K562 (cell line): Measurements from ENCODE around the gene TMBIM4. TPM values are rescaled to one million over a fixed set of nuclear protein-coding genes. Genes with fewer than 3 reads are reported as not detected.

Experiments
- ATAC-seq: fragments of 200-7000 bp; cut with Tn5 transposase; 3 replicates; pipeline ENCODE4 v1.9.1; 2020; ENCODE audit warnings: moderate library complexity
- BruUV-seq: library from RNA; stranded (reverse); fragments of 400-500 nt; replicated peaks from 2 replicates; lab custom pipeline; 2021; lab: Mats Ljungman, UMichigan
- CTCF ChIA-PET: fragments of 300-600 bp; formaldehyde crosslinking; extraction: SDS; loops from one replicate; lab custom pipeline; 2021; ENCODE audit warnings: low intra/inter-chr PET ratio; lab: Yijun Ruan, JAX
- POLR2A ChIA-PET: fragments of 300-600, 350-650 bp; sonication (Branson Sonifier 250); formaldehyde crosslinking; extraction: SDS; loops from one replicate; lab custom pipeline; 2021; ENCODE audit warnings: antibody characterized with exemption, inconsistent platforms; lab: Yijun Ruan, JAX
- DNase-seq, 4 experiments: peaks; one replicate each; pipeline versions ENCODE4 v3.0.0 to v3.0.0-alpha.2; 2011 to 2018; ENCODE audit warnings: low spot score in 3 of 4, mixed read lengths in 3 of 4; ENCODE audit errors: extremely low read depth in 1 of 4
- FAIRE-seq: peaks from 2 replicates; lab custom pipeline; 2011; peaks lifted over from hg19 to GRCh38; lab: Jason Lieb, UNC
- H2AFZ ChIP-seq: 2 replicates; pipeline ENCODE4 v1.6.0; 2011; ENCODE audit warnings: low read depth, low read length, control low read depth, inconsistent platforms
- H3K27ac ChIP-seq: fragments of 200-600 bp; 3 replicates; pipeline ENCODE4 v1.8.0; 2011; ENCODE audit warnings: low read depth, mild to moderate bottlenecking, control low read depth, inconsistent platforms, low read length, moderate library complexity, mixed read lengths; ENCODE audit errors: extremely low read depth
- H3K27me3 ChIP-seq, 2 experiments: fragments of 300-600 bp in 1 of 2; 2 replicates in 1 of 2; 3 replicates in 1 of 2; pipeline versions ENCODE4 v1.6.0 to v1.8.0; 2011; ENCODE audit warnings: inconsistent platforms in 2 of 2, low read length in 2 of 2, mild to moderate bottlenecking in 1 of 2, mixed read lengths in 1 of 2, moderate library complexity in 1 of 2; ENCODE audit not compliant: control insufficient read depth in 2 of 2, insufficient read depth in 2 of 2
- H3K36me3 ChIP-seq: fragments of 300-600 bp; 3 replicates; pipeline ENCODE4 v1.8.0; 2011; ENCODE audit warnings: mild to moderate bottlenecking, low read length, inconsistent platforms; ENCODE audit not compliant: control insufficient read depth, insufficient read depth
- H3K4me1 ChIP-seq, 2 experiments: fragments of 200-600 bp in 1 of 2; replicated peaks in 1 of 2; 2 replicates in 1 of 2; 3 replicates in 1 of 2; pipeline versions ENCODE4 v1.5.1 to v1.8.0; 2011; ENCODE audit warnings: inconsistent platforms in 2 of 2, low read length in 2 of 2, mild to moderate bottlenecking in 1 of 2, mixed read lengths in 1 of 2, moderate library complexity in 1 of 2; ENCODE audit not compliant: control insufficient read depth in 2 of 2, insufficient read depth in 2 of 2
- H3K4me2 ChIP-seq: 2 replicates; pipeline ENCODE4 v1.6.1; 2011; ENCODE audit warnings: low read length, control low read depth, inconsistent platforms, mixed read lengths; ENCODE audit not compliant: insufficient read depth
- H3K4me3 ChIP-seq: fragments of 200-600 bp; sonication (generic), shearing (Covaris generic); 2 replicates; pipeline ENCODE4 v1.5.1; 2016; ENCODE audit warnings: control low read depth, inconsistent platforms
- H3K79me2 ChIP-seq: fragments of 200-600 bp; 3 replicates; pipeline ENCODE4 v1.8.0; 2011; ENCODE audit warnings: low read length, inconsistent platforms; ENCODE audit not compliant: control insufficient read depth, insufficient read depth
- H3K9ac ChIP-seq, 2 experiments: 2 replicates each; pipeline versions ENCODE4 v1.6.0 to v1.6.1; 2011; ENCODE audit warnings: low read depth in 2 of 2, low read length in 2 of 2, control low read depth in 1 of 2, inconsistent platforms in 1 of 2, mild to moderate bottlenecking in 1 of 2, mixed read lengths in 1 of 2; ENCODE audit not compliant: insufficient read depth in 1 of 2
- H3K9me1 ChIP-seq: one replicate; pipeline ENCODE4 v1.6.0; 2011; ENCODE audit warnings: inconsistent platforms, mild to moderate bottlenecking, low read length, moderate library complexity; ENCODE audit not compliant: control insufficient read depth, insufficient read depth
- H3K9me3 ChIP-seq: replicated peaks from 2 replicates; pipeline ENCODE4 v1.5.1; 2011; ENCODE audit warnings: low read depth, low read length, inconsistent platforms; ENCODE audit not compliant: control insufficient read depth, insufficient read depth
- H4K20me1 ChIP-seq: replicated peaks from 2 replicates; pipeline ENCODE4 v1.6.1; 2011; ENCODE audit warnings: low read length, inconsistent platforms, mixed read lengths; ENCODE audit not compliant: control insufficient read depth, insufficient read depth
- HDGF ChIP-seq: fragments of 450-650 bp; IDR thresholded peaks from 2 replicates; pipeline ENCODE4 v1.6.1; 2016
- MGA ChIP-seq: fragments of 450-650 bp; IDR thresholded peaks from 2 replicates; pipeline ENCODE4 v1.6.1; 2016; ENCODE audit warnings: mild to moderate bottlenecking, moderate library complexity
- NCOA6 ChIP-seq: fragments of 450-650 bp; IDR thresholded peaks from 2 replicates; pipeline ENCODE4 v1.6.1; 2017; ENCODE audit warnings: mild to moderate bottlenecking
- NFRKB ChIP-seq: fragments of 450-650 bp; IDR thresholded peaks from 2 replicates; pipeline ENCODE4 v1.6.1; 2016; ENCODE audit warnings: low read depth
- RAD21 ChIP-seq, 2 experiments: fragments of 250-450 bp in 1 of 2; fragments of 450-650 bp in 1 of 2; sonication (Bioruptor Pico) in 1 of 2; formaldehyde crosslinking in 1 of 2; IDR thresholded peaks in 1 of 2; conservative IDR thresholded peaks in 1 of 2; 2 replicates each; pipeline versions ENCODE4 v1.4.0 to v1.8.0; 2020 to 2022; ENCODE audit warnings: mild to moderate bottlenecking in 2 of 2, moderate library complexity in 1 of 2
- ZBTB33 ChIP-seq: sonication (generic); formaldehyde crosslinking; IDR thresholded peaks from 2 replicates; pipeline ENCODE4 v1.8.1; 2023; ENCODE audit warnings: mild to moderate bottlenecking, missing genetic modification reagents
- ZNF431 ChIP-seq: sonication (generic); formaldehyde crosslinking; IDR thresholded peaks from 2 replicates; pipeline ENCODE4 v1.8.0; 2022; ENCODE audit warnings: mild to moderate bottlenecking, missing genetic modification reagents
- ZNF740 ChIP-seq, 3 experiments: fragments of 200-800 bp in 1 of 3; sonication (Bioruptor generic) in 1 of 3; sonication (generic) in 1 of 3; formaldehyde crosslinking in 1 of 3; IDR thresholded peaks; 2 replicates each; pipeline versions ENCODE4 v1.6.1 to v1.8.0; 2016 to 2022; ENCODE audit warnings: mild to moderate bottlenecking in 2 of 3, missing compliant biosample characterization in 2 of 3, missing genetic modification characterization in 2 of 3, missing genetic modification reagents in 1 of 3
- WGBS: fragments of 100-300 bp; shearing (Covaris generic); methylation state at CpG from one replicate; pipeline ENCODE4 v1.1.6; 2016; ENCODE audit warnings: low coverage, mixed read lengths; ENCODE audit not compliant: insufficient coverage; ENCODE audit errors: missing lambda C conversion rate; 5-methylcytosine and 5-hydroxymethylcytosine counted together
- in situ Hi-C: fragments of 300-500 bp; cut with MboI; formaldehyde crosslinking; loops from 4 replicates; pipeline ENCODE4 v1.15.0; 2018; ENCODE audit warnings: inconsistent platforms, mixed read lengths
- intact Hi-C: fragments of 100-400 bp; cut with micrococcal nuclease; formaldehyde crosslinking; loops from 2 replicates; pipeline ENCODE4 v1.14.2; 2022
- polyA plus RNA-seq, 8 experiments: library from polyadenylated mRNA; depleted of rRNA in 4 of 8; stranded (reverse) in 5 of 8; unstranded in 3 of 8; fragments of >200 nt; fragmentation: Nextera tagmentation in 2 of 8; fragmentation: Illumina TruSeq in 1 of 8; extraction: Ambion mirVana in 2 of 8; extraction: Trizol in 1 of 8; gene quantifications; 2 replicates each; pipeline versions ENCODE4 v1.2.1 to v1.2.3, GENCODE V29; 2011 to 2014; ENCODE audit warnings: inconsistent platforms in 1 of 8, missing spikeins in 1 of 8
- total RNA-seq, 7 experiments: library from RNA; depleted of rRNA in 6 of 7; stranded (reverse); fragments of >200 nt in 6 of 7; fragmentation: Illumina TruSeq in 2 of 7; extraction: Trizol in 2 of 7; gene quantifications; 2 replicates each; pipeline versions ENCODE4 v1.2.1 to v1.2.3, GENCODE V29; 2011 to 2021; ENCODE audit warnings: low replicate concordance in 1 of 7

The TMBIM4 gene
- total and polyA plus RNA-seq, 9 of the 15 experiments (the other 6 are each of a cell fraction or from before 2014, with no cell fraction given) = 18.6 to 272 (median 50.0) TPM

GRCh38 chr12:66120477-66120876, 49.3 kb downstream of the TMBIM4 start:
- no peak for ATAC-seq
- TF ChIP-seq HDGF (no peak), RAD21 (CRISPR knock-in tag; conservative IDR thresholded peaks at IDR 0.05 in 1 of 2, IDR thresholded peaks at IDR 0.05 in 1 of 2) (no peak), ZNF740 (CRISPR knock-in tag; IDR thresholded peaks at IDR 0.05) (no peak), ZNF740 (tag; IDR thresholded peaks at IDR 0.05) (no peak), NFRKB (no peak), NCOA6 (no peak), ZBTB33 (no peak), MGA (no peak), ZNF431 (no peak)

More at GRCh38 chr12:66120477-66120876, 49.3 kb downstream of the TMBIM4 start:
- no peaks in the 10 kb centered on the region for H3K27me3 ChIP-seq
- 0 out of 3 replicates have a peak, but pooled peaks cover 1% of the 10 kb centered on the region for H3K79me2 ChIP-seq
- H3K9ac ChIP-seq = no peak overlapping the region
- no peak overlapping the region for H3K27ac ChIP-seq
- POLR2A ChIA-PET = interaction anchor here (1.0 to 1.3 kb wide), 2 partner anchors 10 to 12 kb away, joined by 3 to 9 read pairs; partner anchors contain the start of gene LLPH
- H2AFZ ChIP-seq = no peak overlapping the region
- no peaks in the 10 kb centered on the region for H3K4me1 ChIP-seq
- FAIRE-seq (no peak), DNase-seq (no peak)
- intact Hi-C loops = no loop called here
- WGBS = 92% methylated on average over 1 of the region's 1 CpG
- H3K4me2 ChIP-seq = no peak overlapping the region
- no peak overlapping the region for H3K4me3 ChIP-seq
- CTCF ChIA-PET = no interaction called here
- in situ Hi-C loops = no loop called here
- no peaks in the 10 kb centered on the region for H4K20me1 ChIP-seq
- no peaks in the 10 kb centered on the region for H3K9me1 ChIP-seq
- peaks cover 45% of the 10 kb centered on the region for H3K36me3 ChIP-seq
- H3K9me3 ChIP-seq = no peaks in the 10 kb centered on the region
- no TSS peak for BruUV-seq
